ENCODE results near the gene MFGE8.

MFGE8 gene

DNA sequence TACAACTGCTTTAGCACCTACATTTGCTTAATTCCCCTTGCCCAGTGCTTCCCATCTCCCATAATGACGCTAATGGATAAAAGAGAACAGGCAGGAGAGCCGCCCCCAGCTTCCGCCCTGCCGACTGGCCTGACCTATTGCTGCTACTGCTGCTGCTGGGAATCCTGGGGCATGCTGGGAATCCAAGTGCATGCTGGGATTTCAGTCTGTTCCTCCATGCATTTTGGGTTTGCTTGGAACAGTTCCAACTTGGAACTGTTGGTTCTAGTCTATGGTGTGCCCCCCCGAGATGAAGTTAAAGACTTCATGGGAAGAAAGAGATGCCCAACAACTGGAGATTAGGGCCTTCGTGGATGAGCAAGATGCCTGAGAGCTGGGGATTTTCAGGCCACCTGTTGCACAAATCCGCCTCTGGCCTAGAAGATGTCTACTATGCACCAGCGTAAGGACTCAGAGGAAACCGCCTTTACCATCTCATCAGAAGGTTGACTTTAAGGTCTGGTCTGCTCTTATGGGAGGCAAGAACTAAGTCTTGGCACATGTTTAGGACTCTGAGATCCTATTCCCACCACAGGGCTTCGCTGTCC lies 46.8 kb downstream of the MFGE8 start:
- no peak overlapping the region for H3K27ac ChIP-seq
- TF ChIP-seq, protein P1, sequence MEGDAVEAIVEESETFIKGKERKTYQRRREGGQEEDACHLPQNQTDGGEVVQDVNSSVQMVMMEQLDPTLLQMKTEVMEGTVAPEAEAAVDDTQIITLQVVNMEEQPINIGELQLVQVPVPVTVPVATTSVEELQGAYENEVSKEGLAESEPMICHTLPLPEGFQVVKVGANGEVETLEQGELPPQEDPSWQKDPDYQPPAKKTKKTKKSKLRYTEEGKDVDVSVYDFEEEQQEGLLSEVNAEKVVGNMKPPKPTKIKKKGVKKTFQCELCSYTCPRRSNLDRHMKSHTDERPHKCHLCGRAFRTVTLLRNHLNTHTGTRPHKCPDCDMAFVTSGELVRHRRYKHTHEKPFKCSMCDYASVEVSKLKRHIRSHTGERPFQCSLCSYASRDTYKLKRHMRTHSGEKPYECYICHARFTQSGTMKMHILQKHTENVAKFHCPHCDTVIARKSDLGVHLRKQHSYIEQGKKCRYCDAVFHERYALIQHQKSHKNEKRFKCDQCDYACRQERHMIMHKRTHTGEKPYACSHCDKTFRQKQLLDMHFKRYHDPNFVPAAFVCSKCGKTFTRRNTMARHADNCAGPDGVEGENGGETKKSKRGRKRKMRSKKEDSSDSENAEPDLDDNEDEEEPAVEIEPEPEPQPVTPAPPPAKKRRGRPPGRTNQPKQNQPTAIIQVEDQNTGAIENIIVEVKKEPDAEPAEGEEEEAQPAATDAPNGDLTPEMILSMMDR (conservative IDR thresholded peaks at IDR 0.05): no peak

DNA sequence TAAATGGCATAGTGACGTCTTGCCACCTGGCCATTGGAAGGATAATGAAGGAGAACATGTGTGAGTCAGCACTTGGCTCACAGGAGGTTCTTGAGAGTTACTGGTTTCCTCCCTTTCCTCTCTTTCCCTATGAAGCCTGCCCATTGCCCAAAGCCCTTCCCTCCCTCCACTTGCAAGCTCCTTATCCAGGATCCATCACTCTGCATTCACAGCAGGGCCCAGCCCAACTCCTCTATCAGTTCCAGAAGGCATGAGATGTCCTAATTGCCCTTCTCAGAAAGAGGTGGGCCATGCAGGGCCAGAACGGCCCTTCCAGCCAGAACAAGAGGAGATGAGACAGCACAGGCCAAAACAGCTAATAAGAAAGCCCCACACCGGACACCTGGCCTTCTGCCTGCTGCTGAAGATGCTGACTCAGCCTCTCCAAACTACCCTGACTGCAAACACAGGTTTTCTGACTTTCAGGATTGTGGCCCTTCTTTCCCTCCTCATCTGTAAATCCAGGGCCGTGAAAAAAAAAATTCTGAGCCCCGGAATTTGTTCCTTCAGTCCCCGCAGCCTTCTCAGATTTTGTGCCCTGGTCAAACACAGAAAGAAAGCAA lies 47.6 kb downstream of the MFGE8 start:
- no peak overlapping the region for H3K27ac ChIP-seq

DNA sequence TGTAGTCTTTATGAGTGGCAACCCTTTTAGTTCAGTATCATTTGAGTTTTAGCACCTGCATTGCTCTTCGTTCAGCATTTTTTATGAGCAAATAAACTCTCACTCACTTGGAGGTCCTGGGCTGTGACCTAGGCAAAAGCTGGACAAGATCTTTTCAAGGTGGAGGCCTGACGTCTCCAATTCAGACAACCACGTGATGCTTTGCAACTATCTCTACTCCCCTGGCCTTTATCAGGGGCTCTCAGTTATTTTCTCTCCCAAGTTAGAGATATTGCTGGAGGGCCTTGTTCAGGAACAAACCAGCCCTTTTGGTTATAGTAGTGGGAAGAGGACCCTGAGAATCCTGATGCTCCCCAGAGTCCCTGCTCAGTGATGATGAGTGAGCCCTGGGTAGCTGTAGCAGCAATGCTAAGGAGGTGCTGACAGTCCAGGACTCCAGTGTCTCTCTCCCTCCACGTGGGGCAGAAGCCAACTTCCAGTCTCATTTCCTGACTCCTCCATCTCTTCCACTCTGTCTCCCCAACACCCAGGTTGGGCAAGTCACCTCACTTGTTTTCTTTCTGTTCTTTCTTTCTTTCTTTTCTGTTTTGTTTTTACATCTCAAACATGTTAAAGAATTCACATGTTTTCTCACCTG lies 48.2 kb downstream of the MFGE8 start:
- no peak overlapping the region for H3K27ac ChIP-seq
- TF ChIP-seq, protein P1 (conservative IDR thresholded peaks at IDR 0.05): no peak

More for the DNA sequence above, 47.6 kb downstream of the MFGE8 start:
- TF ChIP-seq, protein P1 (conservative IDR thresholded peaks at IDR 0.05): no peak

DNA sequence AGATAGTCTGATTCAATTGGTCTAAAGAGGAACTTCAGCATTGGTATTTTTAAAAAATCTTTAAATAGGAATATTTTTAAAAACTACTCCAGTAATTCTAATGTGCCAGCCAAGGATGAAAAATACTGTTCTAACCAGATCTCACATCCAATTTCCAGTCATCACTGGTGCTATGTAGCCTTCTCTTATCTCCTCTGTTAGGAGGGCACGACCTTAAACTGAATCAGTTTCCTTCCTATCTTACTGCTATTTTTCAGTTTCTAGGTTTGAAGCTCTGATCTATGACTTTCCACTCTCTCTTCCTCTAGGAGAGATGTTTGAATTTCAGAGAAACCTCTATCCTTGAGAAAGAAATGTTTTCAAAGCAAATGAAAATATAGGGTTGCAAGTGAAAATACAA lies 49.8 kb downstream of the MFGE8 start:
- TF ChIP-seq, protein P1 (conservative IDR thresholded peaks at IDR 0.05): no peak
- H3K27ac ChIP-seq: no peak overlapping the region

DNA sequence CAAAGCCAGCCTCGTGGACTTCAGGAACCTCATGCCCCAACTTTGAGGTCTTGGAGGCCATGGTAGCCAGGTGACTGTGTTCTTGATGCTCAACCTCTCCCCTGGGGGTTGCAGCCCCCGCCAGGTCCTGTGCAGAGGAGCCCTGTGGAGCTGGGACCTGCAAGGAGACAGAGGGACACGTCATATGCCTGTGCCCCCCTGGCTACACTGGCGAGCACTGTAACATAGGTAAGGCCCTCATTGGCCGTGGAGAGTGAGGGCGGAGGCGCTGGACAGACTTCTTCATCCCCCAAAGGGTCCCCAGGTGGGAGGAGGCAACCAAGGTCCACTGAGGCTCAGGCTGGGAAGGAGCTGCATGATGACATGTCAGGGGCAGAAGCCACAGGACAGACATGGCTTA lies 53.0 kb downstream of the MFGE8 start:
- H3K27ac ChIP-seq: no peak overlapping the region
- TF ChIP-seq, protein P1 (conservative IDR thresholded peaks at IDR 0.05): no peak

DNA sequence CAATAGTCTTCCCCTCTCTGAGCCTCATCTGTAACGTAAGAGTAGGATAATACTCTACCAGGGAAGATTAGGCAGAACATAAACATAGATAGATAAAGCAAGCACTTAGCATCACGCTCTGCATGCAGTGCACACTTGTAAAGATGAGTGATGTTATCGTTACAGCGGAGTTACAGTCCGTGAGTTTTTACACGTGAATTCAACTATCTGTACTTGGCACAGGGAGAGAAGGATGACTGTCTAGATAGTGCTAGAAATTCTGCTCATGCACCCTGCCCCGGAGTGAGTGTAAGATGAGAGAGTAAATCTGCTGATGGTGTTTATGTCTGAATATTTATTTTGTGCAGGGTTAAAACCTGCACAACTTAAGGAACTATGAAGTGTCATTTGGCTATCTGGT lies 53.6 kb downstream of the MFGE8 start:
- H3K27ac ChIP-seq: no peak overlapping the region
- TF ChIP-seq, protein P1 (conservative IDR thresholded peaks at IDR 0.05): no peak

DNA sequence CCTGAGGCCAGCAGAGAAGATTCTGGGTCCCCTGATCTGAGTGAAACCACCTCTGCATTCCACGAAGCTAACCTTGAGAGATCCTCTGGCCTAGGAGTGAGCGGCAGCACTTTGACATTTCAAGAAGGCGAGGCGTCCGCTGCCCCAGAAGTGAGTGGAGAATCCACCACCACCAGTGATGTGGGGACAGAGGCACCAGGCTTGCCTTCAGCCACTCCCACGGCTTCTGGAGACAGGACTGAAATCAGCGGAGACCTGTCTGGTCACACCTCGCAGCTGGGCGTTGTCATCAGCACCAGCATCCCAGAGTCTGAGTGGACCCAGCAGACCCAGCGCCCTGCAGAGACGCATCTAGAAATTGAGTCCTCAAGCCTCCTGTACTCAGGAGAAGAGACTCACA lies 54.2 kb downstream of the MFGE8 start:
- TF ChIP-seq, protein P1 (conservative IDR thresholded peaks at IDR 0.05): no peak
- no peak overlapping the region for H3K27ac ChIP-seq

Data from VCaP (cell line).